ENCODE data around the gene PKD1. TPM values are rescaled to one million over a fixed set of nuclear protein-coding genes. Genes with fewer than 3 reads are reported as not detected.

PKD1 gene
- total and polyA plus RNA-seq, 4 experiments from 2014 or later, result 2.3 to 126 (median 68.1) TPM

- H3K27ac Mint-ChIP-seq, result peak overlapping the region in 4 of 7 donors; percentile 21 to 57 (median 41)
- peaks cover 6% of the 10 kb centered on the region for H3K36me3 ChIP-seq (ENCODE audit: insufficient read depth, low read length)
- H3K36me3 Mint-ChIP-seq, result peaks cover 0 to 21% of the 10 kb centered on the region in 2 donors
- H3K9me3 Mint-ChIP-seq, result no peaks in the 10 kb centered on the region
- peak overlapping the region in 1 of 8 donors; percentile 64 for H3K4me3 Mint-ChIP-seq
- ChIA-PET POLR2A (ENCODE audit: partially characterized antibody) (no interaction called here), CTCF (ENCODE audit: partially characterized antibody) (interaction anchor here (0.6 kb wide), 1 partner anchor 216 kb away, joined by 3 read pairs; the partner anchor contains the start of gene MEIOB)
- no peaks in the 10 kb centered on the region for H3K9me3 ChIP-seq (ENCODE audit: control insufficient read depth in 1 of 2, low read length in 2 of 2)
- no peak for DNase-seq
- no peaks in the 10 kb centered on the region for H3K27me3 Mint-ChIP-seq
- no peaks in the 10 kb centered on the region for H3K4me1 ChIP-seq (ENCODE audit: insufficient read depth, low read length)
- no peaks in the 10 kb centered on the region for H3K4me1 Mint-ChIP-seq
- H3K4me3 ChIP-seq (ENCODE audit: low read length in 2 of 2), result no peak overlapping the region
- no peak overlapping the region for H3K27ac ChIP-seq (ENCODE audit: low read depth, low read length)
- intact Hi-C loops (cut with micrococcal nuclease), result no loop called here
- H3K27me3 ChIP-seq (ENCODE audit: insufficient read depth, low read length), result no peaks in the 10 kb centered on the region
Observed at GRCh38 chr16:2087748-2088631, 47.7 kb downstream of the PKD1 start.

- H3K9me3 ChIP-seq (ENCODE audit: control insufficient read depth in 1 of 2, low read length in 2 of 2), result no peaks in the 10 kb centered on the region
- H3K27ac ChIP-seq (ENCODE audit: low read depth, low read length), result no peak overlapping the region
- peaks cover 4 to 26% of the 10 kb centered on the region in 2 donors for H3K36me3 Mint-ChIP-seq
- ChIA-PET CTCF (ENCODE audit: partially characterized antibody) (interaction anchor here (0.6 to 1.6 kb wide), 2 partner anchors 54 to 215 kb away, joined by 3 to 4 read pairs; partner anchors contain the start of gene MEIOB), POLR2A (ENCODE audit: partially characterized antibody) (no interaction called here)
- peak overlapping the region in 1 of 7 donors; percentile 57 for H3K27ac Mint-ChIP-seq
- H3K4me1 ChIP-seq (ENCODE audit: insufficient read depth, low read length), result no peaks in the 10 kb centered on the region
- H3K36me3 ChIP-seq (ENCODE audit: insufficient read depth, low read length), result peaks cover 3% of the 10 kb centered on the region
- H3K9me3 Mint-ChIP-seq, result no peaks in the 10 kb centered on the region
- H3K4me3 ChIP-seq (ENCODE audit: low read length in 2 of 2), result no peak overlapping the region
- H3K27me3 ChIP-seq (ENCODE audit: insufficient read depth, low read length), result no peaks in the 10 kb centered on the region
- H3K4me3 Mint-ChIP-seq, result peak overlapping the region in 1 of 8 donors; percentile 31
- no peaks in the 10 kb centered on the region for H3K4me1 Mint-ChIP-seq
- intact Hi-C loops (cut with micrococcal nuclease), result no loop called here
- no peaks in the 10 kb centered on the region for H3K27me3 Mint-ChIP-seq
- no peak for DNase-seq
Observed at GRCh38 chr16:2086812-2087747, 48.6 kb downstream of the PKD1 start.

DNA sequence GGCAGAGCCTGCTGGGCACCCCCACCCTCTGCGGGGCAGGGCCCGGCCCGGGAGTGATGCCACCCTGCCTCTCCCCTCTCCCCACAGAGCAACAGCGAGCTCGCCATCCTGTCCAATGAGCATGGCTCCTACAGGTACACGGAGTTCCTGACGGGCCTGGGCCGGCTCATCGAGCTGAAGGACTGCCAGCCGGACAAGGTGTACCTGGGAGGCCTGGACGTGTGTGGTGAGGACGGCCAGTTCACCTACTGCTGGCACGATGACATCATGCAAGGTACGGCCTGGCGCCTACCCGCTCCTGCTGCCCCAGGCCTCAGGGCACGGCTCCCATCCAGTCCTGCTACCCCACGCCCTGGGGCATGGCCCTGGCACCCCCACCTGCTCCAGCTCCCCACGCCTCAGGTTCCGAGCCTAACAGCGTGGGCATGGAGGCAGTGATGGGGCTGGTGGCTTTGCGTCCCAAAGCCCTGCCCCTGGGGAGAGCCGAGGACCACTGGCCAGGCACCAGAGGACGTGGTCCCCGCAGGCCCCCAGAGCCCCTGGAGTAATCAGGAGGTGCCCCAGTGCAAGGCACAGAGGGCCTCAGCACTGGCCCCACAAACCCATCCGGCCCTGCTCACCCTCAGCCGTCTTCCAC is 49.5 kb downstream of the PKD1 start:
- no peaks in the 10 kb centered on the region for H3K4me1 Mint-ChIP-seq
- no peak for DNase-seq
- Histone ChIP-seq H3K4me3 (ENCODE audit: low read length in 2 of 2) (no peak overlapping the region), H3K36me3 (ENCODE audit: insufficient read depth, low read length) (peaks cover 3% of the 10 kb centered on the region), H3K27ac (ENCODE audit: low read depth, low read length) (no peak overlapping the region), H3K27me3 (ENCODE audit: insufficient read depth, low read length) (no peaks in the 10 kb centered on the region), H3K4me1 (ENCODE audit: insufficient read depth, low read length) (no peaks in the 10 kb centered on the region), H3K9me3 (ENCODE audit: control insufficient read depth in 1 of 2, low read length in 2 of 2) (no peaks in the 10 kb centered on the region)
- ChIA-PET POLR2A (ENCODE audit: partially characterized antibody) (no interaction called here), CTCF (ENCODE audit: partially characterized antibody) (interaction anchor here (1.6 kb wide), 1 partner anchor 55 kb away, joined by 4 read pairs; no protein-coding TSS in a partner anchor)
- H3K9me3 Mint-ChIP-seq, result no peaks in the 10 kb centered on the region
- H3K27ac Mint-ChIP-seq, result no peak overlapping the region
- H3K27me3 Mint-ChIP-seq, result no peaks in the 10 kb centered on the region
- H3K36me3 Mint-ChIP-seq, result peaks cover 4 to 26% of the 10 kb centered on the region in 2 donors
- H3K4me3 Mint-ChIP-seq, result no peak overlapping the region
- intact Hi-C loops (cut with micrococcal nuclease), result no loop called here

DNA sequence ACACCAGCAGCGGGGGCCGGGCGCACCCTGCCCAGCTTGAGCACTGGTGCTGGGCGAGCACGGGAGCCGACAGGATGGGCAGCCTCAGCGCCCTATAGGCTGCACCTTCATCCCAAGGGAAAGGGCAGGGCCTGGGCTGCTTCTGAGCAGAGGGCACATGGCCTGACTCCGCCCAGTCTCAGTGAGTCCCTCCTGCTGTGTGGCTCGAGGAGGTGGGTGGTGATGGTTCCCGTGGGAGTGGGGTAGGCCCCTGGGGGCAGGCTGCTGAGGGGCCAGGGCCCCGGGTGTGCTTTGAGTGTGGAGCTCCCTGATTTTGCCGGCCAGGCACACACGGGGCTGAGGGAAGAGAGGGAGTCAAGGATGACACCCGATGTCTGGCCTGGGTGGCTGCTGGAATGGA is 50.0 kb downstream of the PKD1 start:
- Mint-ChIP-seq H3K4me1 (no peaks in the 10 kb centered on the region), H3K27ac (no peak overlapping the region), H3K36me3 (peaks cover 4 to 26% of the 10 kb centered on the region in 2 donors), H3K27me3 (no peaks in the 10 kb centered on the region), H3K9me3 (no peaks in the 10 kb centered on the region), H3K4me3 (no peak overlapping the region)
- no peaks in the 10 kb centered on the region for H3K9me3 ChIP-seq (ENCODE audit: control insufficient read depth in 1 of 2, low read length in 2 of 2)
- H3K27me3 ChIP-seq (ENCODE audit: insufficient read depth, low read length), result no peaks in the 10 kb centered on the region
- DNase-seq, result no peak
- ChIA-PET POLR2A (ENCODE audit: partially characterized antibody) (no interaction called here), CTCF (ENCODE audit: partially characterized antibody) (interaction anchor here (1.6 kb wide), 1 partner anchor 55 kb away, joined by 4 read pairs; no protein-coding TSS in a partner anchor)
- peaks cover 3% of the 10 kb centered on the region for H3K36me3 ChIP-seq (ENCODE audit: insufficient read depth, low read length)
- H3K4me1 ChIP-seq (ENCODE audit: insufficient read depth, low read length), result no peaks in the 10 kb centered on the region
- no peak overlapping the region for H3K4me3 ChIP-seq (ENCODE audit: low read length in 2 of 2)
- intact Hi-C loops (cut with micrococcal nuclease), result no loop called here
- no peak overlapping the region for H3K27ac ChIP-seq (ENCODE audit: low read depth, low read length)

GRCh38 chr16:2084895-2085625 is 50.6 kb downstream of the PKD1 start:
- Mint-ChIP-seq H3K4me1 (no peaks in the 10 kb centered on the region), H3K27ac (no peak overlapping the region), H3K36me3 (peaks cover 4 to 29% of the 10 kb centered on the region in 2 donors), H3K9me3 (no peaks in the 10 kb centered on the region), H3K27me3 (no peaks in the 10 kb centered on the region), H3K4me3 (no peak overlapping the region)
- no peaks in the 10 kb centered on the region for H3K27me3 ChIP-seq (ENCODE audit: insufficient read depth, low read length)
- CTCF ChIA-PET (ENCODE audit: partially characterized antibody), result interaction anchor here (1.6 kb wide), 1 partner anchor 56 kb away, joined by 4 read pairs; no protein-coding TSS in a partner anchor
- H3K36me3 ChIP-seq (ENCODE audit: insufficient read depth, low read length), result peaks cover 3% of the 10 kb centered on the region
- no peaks in the 10 kb centered on the region for H3K9me3 ChIP-seq (ENCODE audit: control insufficient read depth in 1 of 2, low read length in 2 of 2)
- no peak overlapping the region for H3K4me3 ChIP-seq (ENCODE audit: low read length in 2 of 2)
- intact Hi-C loops (cut with micrococcal nuclease), result no loop called here
- POLR2A ChIA-PET (ENCODE audit: partially characterized antibody), result no interaction called here
- H3K4me1 ChIP-seq (ENCODE audit: insufficient read depth, low read length), result no peaks in the 10 kb centered on the region
- DNase-seq, result no peak
- no peak overlapping the region for H3K27ac ChIP-seq (ENCODE audit: low read depth, low read length)

GRCh38 chr16:2083876-2084780 is 51.6 kb downstream of the PKD1 start:
- H3K27ac Mint-ChIP-seq, result no peak overlapping the region
- no peaks in the 10 kb centered on the region for H3K9me3 Mint-ChIP-seq
- H3K27me3 Mint-ChIP-seq, result no peaks in the 10 kb centered on the region
- intact Hi-C loops (cut with micrococcal nuclease), result no loop called here
- peaks cover 8% of the 10 kb centered on the region for H3K36me3 ChIP-seq (ENCODE audit: insufficient read depth, low read length)
- CTCF ChIA-PET (ENCODE audit: partially characterized antibody), result no interaction called here
- DNase-seq, result no peak
- H3K9me3 ChIP-seq (ENCODE audit: control insufficient read depth in 1 of 2, low read length in 2 of 2), result no peaks in the 10 kb centered on the region
- H3K36me3 Mint-ChIP-seq, result peaks cover 4 to 28% of the 10 kb centered on the region in 2 donors
- H3K27me3 ChIP-seq (ENCODE audit: insufficient read depth, low read length), result no peaks in the 10 kb centered on the region
- no peak overlapping the region for H3K4me3 ChIP-seq (ENCODE audit: low read length in 2 of 2)
- H3K27ac ChIP-seq (ENCODE audit: low read depth, low read length), result no peak overlapping the region
- POLR2A ChIA-PET (ENCODE audit: partially characterized antibody), result no interaction called here
- H3K4me1 Mint-ChIP-seq, result no peaks in the 10 kb centered on the region
- no peak overlapping the region for H3K4me3 Mint-ChIP-seq
- H3K4me1 ChIP-seq (ENCODE audit: insufficient read depth, low read length), result no peaks in the 10 kb centered on the region

Data from CD4-positive, alpha-beta memory T cell (primary cell).